Stimulated activated CD4-positive, alpha-beta T cell treated with anti-CD3 and anti-CD28 coated beads, TNF-alpha, amount 100 ng/mL, for 48 hours (primary cell): Measurements from ENCODE around the gene GABPB1.

ENCODE experiments used
- DNase-seq, 3 donors: peaks; one replicate each; pipeline ENCODE4 v3.0.0-alpha.2; 2020; ENCODE audit warnings: low read depth in 3 of 3

GABPB1 gene

GRCh38 chr15:50344006-50344464, 11.0 kb downstream of the GABPB1 start:
- DNase-seq, result no peak

- no peak for DNase-seq
Observed at GRCh38 chr15:50341616-50342136, 13.3 kb downstream of the GABPB1 start.

- no peak for DNase-seq
Observed at GRCh38 chr15:50340416-50340815, 14.6 kb downstream of the GABPB1 start.

GRCh38 chr15:50339717-50340116, 15.3 kb downstream of the GABPB1 start:
- no peak for DNase-seq

- no peak for DNase-seq
Observed at GRCh38 chr15:50335251-50335650, 19.7 kb downstream of the GABPB1 start.

GRCh38 chr15:50333229-50333628, 21.8 kb downstream of the GABPB1 start:
- no peak for DNase-seq

GRCh38 chr15:50330921-50331320, 24.1 kb downstream of the GABPB1 start:
- DNase-seq, result no peak

- DNase-seq, result no peak
Observed at GRCh38 chr15:50328116-50328515, 26.9 kb downstream of the GABPB1 start.

- no peak for DNase-seq
Observed at GRCh38 chr15:50321680-50322210, 33.3 kb downstream of the GABPB1 start.

GRCh38 chr15:50320504-50320903, 34.5 kb downstream of the GABPB1 start:
- DNase-seq, result no peak

- no peak for DNase-seq
Observed at GRCh38 chr15:50318697-50319096, 36.3 kb downstream of the GABPB1 start.

GRCh38 chr15:50315814-50316630, 39.0 kb downstream of the GABPB1 start:
- DNase-seq, result no peak

GRCh38 chr15:50312636-50313035, 42.4 kb downstream of the GABPB1 start:
- DNase-seq, result no peak

- DNase-seq, result no peak
Observed at GRCh38 chr15:50307799-50308198, 47.2 kb downstream of the GABPB1 start.

GRCh38 chr15:50304836-50305235, 50.2 kb downstream of the GABPB1 start:
- no peak for DNase-seq

GRCh38 chr15:50302581-50302980, 52.4 kb downstream of the GABPB1 start:
- DNase-seq, result no peak

GRCh38 chr15:50298340-50298739, 56.7 kb downstream of the GABPB1 start:
- DNase-seq, result no peak

GRCh38 chr15:50295966-50296365, 59.0 kb downstream of the GABPB1 start:
- DNase-seq, result no peak

- DNase-seq, result no peak
Observed at GRCh38 chr15:50289749-50290148, 65.2 kb downstream of the GABPB1 start.

- no peak for DNase-seq
Observed at GRCh38 chr15:50287324-50288116, 67.5 kb downstream of the GABPB1 start.

- DNase-seq, result no peak
Observed at GRCh38 chr15:50281427-50281826, 73.6 kb downstream of the GABPB1 start.

GRCh38 chr15:50280271-50280670, 74.7 kb downstream of the GABPB1 start:
- no peak for DNase-seq
